Measurements from ENCODE around the gene ITIH5. TPM values are rescaled to one million over a fixed set of nuclear protein-coding genes. Genes with fewer than 3 reads are reported as not detected.

The ITIH5 gene
- total and polyA plus RNA-seq, 2 of the 8 experiments (the other 6 are each of a cell fraction or from before 2014, with no cell fraction given): 5.8 to 7.6 TPM

DNA sequence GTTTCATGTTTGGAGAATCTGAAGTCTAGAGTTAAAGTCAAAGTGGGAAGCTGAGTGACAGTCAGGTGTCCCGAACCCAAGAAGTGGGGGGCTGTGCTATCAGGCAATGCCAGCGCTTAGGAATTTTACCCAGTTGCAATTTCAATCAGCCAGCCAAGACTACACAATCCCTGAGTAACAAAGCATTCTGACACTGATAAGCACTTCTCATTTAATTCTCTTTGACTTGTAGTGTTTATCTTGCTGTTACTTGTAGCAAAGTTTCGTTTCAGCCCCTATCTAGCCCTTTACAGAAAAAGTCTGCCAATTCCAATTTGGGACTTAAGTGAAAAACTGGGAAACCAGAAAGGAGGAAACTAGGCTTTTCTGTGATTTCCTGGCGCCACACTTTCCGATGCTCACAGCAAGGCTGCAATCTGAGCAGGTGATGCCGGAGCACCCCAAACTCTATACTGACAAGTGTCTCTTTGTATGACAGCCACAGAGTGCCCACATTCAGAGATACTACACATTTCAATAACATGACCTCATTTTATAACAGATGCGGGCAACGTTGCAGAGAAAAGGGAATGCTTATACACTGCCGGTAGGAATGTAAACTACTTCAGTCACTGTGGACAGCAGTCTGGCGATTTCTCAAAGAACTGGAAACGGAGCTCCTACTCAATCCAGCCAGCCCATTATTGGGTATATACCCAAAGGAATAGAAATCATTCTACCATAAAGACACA, 61.0 kb downstream of the ITIH5 start:
- DNase-seq (ENCODE audit: low read depth in 1 of 2, low spot score in 2 of 2): no peak
- Histone ChIP-seq H2BK120ac (replicated peaks; ENCODE audit: low read depth, low read length) (no peak overlapping the region), H2BK12ac (ENCODE audit: low read depth, low read length) (no peak overlapping the region), H4K5ac (ENCODE audit: insufficient read length, low read depth, low read length) (no peak overlapping the region), H3K23me2 (ENCODE audit: low read depth, low read length) (no peaks in the 10 kb centered on the region), H3K56ac (replicated peaks; ENCODE audit: insufficient read length, low read depth, low read length) (no peak overlapping the region), H3K4me2 (ENCODE audit: insufficient read depth in 1 of 2, low read depth in 2 of 2, low read length in 2 of 2) (no peak overlapping the region), H2AK5ac (ENCODE audit: low read depth, low read length) (no peak overlapping the region), H4K8ac (ENCODE audit: extremely low read depth, insufficient read depth, low read length) (no peak overlapping the region), H3K79me1 (ENCODE audit: low read depth, low read length) (no peaks in the 10 kb centered on the region), H2BK15ac (ENCODE audit: low read length) (no peak overlapping the region), H2AFZ (ENCODE audit: low read length) (no peak overlapping the region), H4K91ac (replicated peaks; ENCODE audit: insufficient read length, low read length) (no peak overlapping the region), H3K9ac (replicated peaks in 1 of 4; ENCODE audit: extremely low read depth in 1 of 4, low read depth in 3 of 4, low read length in 3 of 4) (no peak overlapping the region), H2BK20ac (ENCODE audit: low read length) (no peak overlapping the region), H3K79me2 (ENCODE audit: control insufficient read depth in 1 of 2, insufficient read depth in 2 of 2, low read length in 2 of 2) (no peaks in the 10 kb centered on the region), H3K4me3 (ENCODE audit: extremely low read depth in 1 of 4, insufficient read depth in 2 of 4, low read depth in 3 of 4, low read length in 4 of 4) (no peak overlapping the region), H3K27me3 (replicated peaks in 1 of 4; ENCODE audit: control insufficient read depth in 3 of 4, extremely low read depth in 1 of 4, insufficient read depth in 3 of 4, low read length in 3 of 4) (no peaks in the 10 kb centered on the region; a peak in 1 of 7 replicates), H3K9me3 (ENCODE audit: insufficient read depth in 2 of 2, low read depth in 1 of 2, low read length in 1 of 2) (no peaks in the 10 kb centered on the region), H3K4me1 (replicated peaks in 1 of 4; ENCODE audit: control insufficient read depth in 3 of 4, insufficient read depth in 4 of 4, low read length in 3 of 4) (no peaks in the 10 kb centered on the region), H3K4ac (replicated peaks; ENCODE audit: insufficient read length, low read depth, low read length) (no peak overlapping the region), H3K36me3 (ENCODE audit: control insufficient read depth in 2 of 4, insufficient read depth in 4 of 4, low read length in 3 of 4) (no peaks in the 10 kb centered on the region), H4K20me1 (replicated peaks in 1 of 2; ENCODE audit: control insufficient read depth in 1 of 2, insufficient read depth in 2 of 2, low read length in 2 of 2) (no peaks in the 10 kb centered on the region), H3K23ac (ENCODE audit: insufficient read length) (no peak overlapping the region), H2BK5ac (ENCODE audit: low read depth, low read length) (no peak overlapping the region), H3K18ac (ENCODE audit: extremely low read depth, low read length) (no peak overlapping the region), H3K14ac (ENCODE audit: insufficient read length) (no peak overlapping the region), H3K27ac (ENCODE audit: low read depth, low read length) (no peak overlapping the region)
- 93% methylated on average over 11 of the region's 11 CpGs; no CpG with 5 or more reads in 1 of the 2 experiments for WGBS, 2 experiments (ENCODE audit: extremely low coverage in 1 of 2, insufficient coverage in 1 of 2, insufficient read length in 1 of 2, insufficient replicate concordance in 2 of 2, low coverage in 1 of 2, low lambda C conversion rate in 2 of 2, missing lambda C conversion rate in 1 of 2)
- FAIRE-seq: no peak
- POLR2A ChIA-PET (ENCODE audit: partially characterized antibody): no interaction called here
- CTCF ChIA-PET (ENCODE audit: partially characterized antibody): interaction anchor here (0.6 to 0.7 kb wide), 3 partner anchors 17 to 100 kb away, joined by 3 read pairs; no protein-coding TSS in a partner anchor
- TF ChIP-seq, protein P1, sequence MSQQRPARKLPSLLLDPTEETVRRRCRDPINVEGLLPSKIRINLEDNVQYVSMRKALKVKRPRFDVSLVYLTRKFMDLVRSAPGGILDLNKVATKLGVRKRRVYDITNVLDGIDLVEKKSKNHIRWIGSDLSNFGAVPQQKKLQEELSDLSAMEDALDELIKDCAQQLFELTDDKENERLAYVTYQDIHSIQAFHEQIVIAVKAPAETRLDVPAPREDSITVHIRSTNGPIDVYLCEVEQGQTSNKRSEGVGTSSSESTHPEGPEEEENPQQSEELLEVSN (IDR thresholded peaks at IDR 0.05): no peak
- TF ChIP-seq, protein P2, sequence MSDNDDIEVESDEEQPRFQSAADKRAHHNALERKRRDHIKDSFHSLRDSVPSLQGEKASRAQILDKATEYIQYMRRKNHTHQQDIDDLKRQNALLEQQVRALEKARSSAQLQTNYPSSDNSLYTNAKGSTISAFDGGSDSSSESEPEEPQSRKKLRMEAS (IDR thresholded peaks at IDR 0.05): no peak
- no peak for TF ChIP-seq SP2 (IDR thresholded peaks at IDR 0.05; ENCODE audit: low read length)
- no peak for TF ChIP-seq CREB1 (IDR thresholded peaks at IDR 0.05)
- TF ChIP-seq ZNF274 (IDR thresholded peaks at IDR 0.05; ENCODE audit: borderline replicate concordance, extremely low read depth, low read length): no peak
- TF ChIP-seq GABPA (IDR thresholded peaks at IDR 0.05; ENCODE audit: borderline replicate concordance, insufficient read depth, low read length): no peak
- no peak for TF ChIP-seq GTF2F1 (IDR thresholded peaks at IDR 0.05; ENCODE audit: borderline replicate concordance, low read depth, low read length)
- no peak for TF ChIP-seq BACH1 (IDR thresholded peaks at IDR 0.05; ENCODE audit: low read length)
- no peak for TF ChIP-seq HDAC2 (IDR thresholded peaks at IDR 0.05; ENCODE audit: borderline replicate concordance in 1 of 2, low read depth in 2 of 2, low read length in 2 of 2)
- TF ChIP-seq JUND (IDR thresholded peaks at IDR 0.05; ENCODE audit: low read length): no peak
- no peak for TF ChIP-seq SUZ12 (IDR thresholded peaks at IDR 0.05; ENCODE audit: low read length)
- no peak for TF ChIP-seq EGR1 (IDR thresholded peaks at IDR 0.05; ENCODE audit: borderline replicate concordance, low read depth, low read length)
- TF ChIP-seq BRCA1 (IDR thresholded peaks at IDR 0.05; ENCODE audit: low read depth, low read length): no peak

Data from H1 (cell line).